HepG2 (cell line): ENCODE measurements around the gene NFATC1.

Experiments
- CBX1 ChIP-seq: IDR thresholded peaks from one replicate; pipeline ENCODE4 v1.6.1; 2016; ENCODE audit warnings: antibody characterized with exemption, low read depth
- CBX5 ChIP-seq: sonication (generic); formaldehyde crosslinking; IDR thresholded peaks from 2 replicates; pipeline ENCODE4 v1.4.0; 2020; ENCODE audit warnings: missing genetic modification reagents, borderline replicate concordance
- ETV5 ChIP-seq: IDR thresholded peaks from 2 replicates; pipeline ENCODE4 v1.6.1; 2018; ENCODE audit warnings: missing biosample characterization, missing genetic modification reagents, inconsistent platforms, borderline replicate concordance
- FOXA1 ChIP-seq, 2 experiments: fragments of 450-650 bp in 1 of 2; sonication (generic) in 1 of 2; formaldehyde crosslinking in 1 of 2; IDR thresholded peaks; 2 replicates each; pipeline versions ENCODE4 v1.4.0 to v1.6.1; 2016 to 2020; ENCODE audit warnings: missing genetic modification reagents in 1 of 2
- IKZF1 ChIP-seq: fragments of 450-650 bp; IDR thresholded peaks from 2 replicates; pipeline ENCODE4 v1.7.1; 2016
- MXI1 ChIP-seq: IDR thresholded peaks from 3 replicates; pipeline ENCODE4 v1.6.1; 2012; ENCODE audit warnings: low read depth, low read length, inconsistent platforms, borderline replicate concordance
- POLR2AphosphoS5 ChIP-seq: IDR thresholded peaks from 2 replicates; pipeline ENCODE4 v1.6.1; 2012; ENCODE audit warnings: low read depth, low read length
- ZNF124 ChIP-seq: sonication (generic); formaldehyde crosslinking; IDR thresholded peaks from 2 replicates; pipeline ENCODE4 v1.4.0; 2020; ENCODE audit warnings: missing genetic modification reagents
- ZNF34 ChIP-seq: sonication (generic); formaldehyde crosslinking; IDR thresholded peaks from 2 replicates; pipeline ENCODE4 v1.4.0; 2020; ENCODE audit warnings: mild to moderate bottlenecking, missing genetic modification reagents, borderline replicate concordance
- ZNF564 ChIP-seq: sonication (generic); formaldehyde crosslinking; IDR thresholded peaks from 2 replicates; pipeline ENCODE4 v1.8.1; 2023; ENCODE audit warnings: mild to moderate bottlenecking, missing genetic modification reagents
- ZNF747 ChIP-seq: sonication (generic); formaldehyde crosslinking; IDR thresholded peaks from 2 replicates; pipeline ENCODE4 v1.8.1; 2023; ENCODE audit warnings: missing genetic modification reagents, mild to moderate bottlenecking, borderline replicate concordance
- TF ChIP-seq, protein P1 (sequence below): sonication (generic); formaldehyde crosslinking; IDR thresholded peaks from 2 replicates; pipeline ENCODE4 v1.5.0; 2020; ENCODE audit warnings: mild to moderate bottlenecking, missing genetic modification reagents, moderate library complexity
- TF ChIP-seq, protein P2 (sequence below): sonication (generic); formaldehyde crosslinking; IDR thresholded peaks from 2 replicates; pipeline ENCODE4 v1.5.0; 2020; ENCODE audit warnings: missing genetic modification reagents
- TF ChIP-seq, protein P3 (sequence below): sonication (generic); formaldehyde crosslinking; IDR thresholded peaks from 2 replicates; pipeline ENCODE4 v1.8.1; 2023; ENCODE audit warnings: mild to moderate bottlenecking, moderate library complexity, missing genetic modification reagents

DNA sequence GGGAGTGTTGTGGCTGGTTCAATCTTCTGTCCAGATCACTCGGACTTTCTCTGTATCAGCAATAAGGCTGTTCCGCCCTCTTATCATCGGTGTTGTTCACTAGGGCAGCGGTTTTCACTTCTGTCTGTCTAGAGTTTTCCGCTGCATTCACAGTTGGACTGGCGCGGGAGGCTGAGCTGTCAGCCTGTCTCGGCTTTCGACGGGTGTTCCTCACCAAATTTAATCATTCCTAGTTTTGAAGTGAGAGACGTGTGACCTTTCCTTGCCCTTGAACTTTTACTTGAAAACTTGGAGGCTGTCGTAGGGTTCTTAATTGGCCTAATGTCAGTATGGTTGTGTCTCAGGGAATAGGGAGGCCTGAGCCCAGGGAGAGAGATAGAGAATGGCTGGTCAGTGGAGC, 108.3 kb downstream of the NFATC1 start:
- no peak for TF ChIP-seq CBX1
- no peak for TF ChIP-seq ZNF124 (CRISPR knock-in tag)
- no peak for TF ChIP-seq ZNF34
- TF ChIP-seq ZNF564 (CRISPR knock-in tag) = no peak
- no peak for TF ChIP-seq ZNF747
- TF ChIP-seq CBX5 = no peak
- TF ChIP-seq FOXA1 (IDR thresholded peaks at IDR 0.05) = no peak
- TF ChIP-seq FOXA1 (CRISPR knock-in tag; IDR thresholded peaks at IDR 0.05) = no peak
- no peak for TF ChIP-seq MXI1
- no peak for TF ChIP-seq POLR2AphosphoS5
- TF ChIP-seq ETV5 (CRISPR knock-in tag) = no peak
- no peak for TF ChIP-seq IKZF1
- TF ChIP-seq, protein P1, sequence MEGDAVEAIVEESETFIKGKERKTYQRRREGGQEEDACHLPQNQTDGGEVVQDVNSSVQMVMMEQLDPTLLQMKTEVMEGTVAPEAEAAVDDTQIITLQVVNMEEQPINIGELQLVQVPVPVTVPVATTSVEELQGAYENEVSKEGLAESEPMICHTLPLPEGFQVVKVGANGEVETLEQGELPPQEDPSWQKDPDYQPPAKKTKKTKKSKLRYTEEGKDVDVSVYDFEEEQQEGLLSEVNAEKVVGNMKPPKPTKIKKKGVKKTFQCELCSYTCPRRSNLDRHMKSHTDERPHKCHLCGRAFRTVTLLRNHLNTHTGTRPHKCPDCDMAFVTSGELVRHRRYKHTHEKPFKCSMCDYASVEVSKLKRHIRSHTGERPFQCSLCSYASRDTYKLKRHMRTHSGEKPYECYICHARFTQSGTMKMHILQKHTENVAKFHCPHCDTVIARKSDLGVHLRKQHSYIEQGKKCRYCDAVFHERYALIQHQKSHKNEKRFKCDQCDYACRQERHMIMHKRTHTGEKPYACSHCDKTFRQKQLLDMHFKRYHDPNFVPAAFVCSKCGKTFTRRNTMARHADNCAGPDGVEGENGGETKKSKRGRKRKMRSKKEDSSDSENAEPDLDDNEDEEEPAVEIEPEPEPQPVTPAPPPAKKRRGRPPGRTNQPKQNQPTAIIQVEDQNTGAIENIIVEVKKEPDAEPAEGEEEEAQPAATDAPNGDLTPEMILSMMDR = no peak
- TF ChIP-seq, protein P2, sequence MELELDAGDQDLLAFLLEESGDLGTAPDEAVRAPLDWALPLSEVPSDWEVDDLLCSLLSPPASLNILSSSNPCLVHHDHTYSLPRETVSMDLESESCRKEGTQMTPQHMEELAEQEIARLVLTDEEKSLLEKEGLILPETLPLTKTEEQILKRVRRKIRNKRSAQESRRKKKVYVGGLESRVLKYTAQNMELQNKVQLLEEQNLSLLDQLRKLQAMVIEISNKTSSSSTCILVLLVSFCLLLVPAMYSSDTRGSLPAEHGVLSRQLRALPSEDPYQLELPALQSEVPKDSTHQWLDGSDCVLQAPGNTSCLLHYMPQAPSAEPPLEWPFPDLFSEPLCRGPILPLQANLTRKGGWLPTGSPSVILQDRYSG = no peak
- TF ChIP-seq, protein P3, sequence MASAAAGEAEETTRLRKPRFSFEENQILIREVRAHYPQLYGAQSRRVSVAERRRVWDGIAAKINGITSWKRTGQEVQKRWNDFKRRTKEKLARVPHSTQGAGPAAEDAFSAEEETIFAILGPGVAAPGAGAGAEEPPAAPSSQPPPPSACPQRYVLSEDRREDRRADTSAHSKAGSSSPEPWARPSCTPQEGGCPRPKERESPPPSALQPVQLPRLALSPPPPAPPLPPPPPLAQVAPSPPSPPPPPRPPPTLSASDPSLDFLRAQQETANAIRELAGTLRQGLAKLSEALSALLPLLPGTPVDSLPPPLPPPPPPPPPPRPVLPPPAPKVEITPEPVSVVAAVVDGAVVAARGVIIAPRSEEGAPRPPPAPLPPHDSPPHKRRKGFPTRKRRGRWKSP = no peak
